Measurements from ENCODE around the gene HDAC9. TPM values are rescaled to one million over a fixed set of nuclear protein-coding genes. Genes with fewer than 3 reads are reported as not detected.

HDAC9 gene
- total and polyA plus RNA-seq, 7 donors: 0.38 to 34.2 (median 16.8) TPM

DNA sequence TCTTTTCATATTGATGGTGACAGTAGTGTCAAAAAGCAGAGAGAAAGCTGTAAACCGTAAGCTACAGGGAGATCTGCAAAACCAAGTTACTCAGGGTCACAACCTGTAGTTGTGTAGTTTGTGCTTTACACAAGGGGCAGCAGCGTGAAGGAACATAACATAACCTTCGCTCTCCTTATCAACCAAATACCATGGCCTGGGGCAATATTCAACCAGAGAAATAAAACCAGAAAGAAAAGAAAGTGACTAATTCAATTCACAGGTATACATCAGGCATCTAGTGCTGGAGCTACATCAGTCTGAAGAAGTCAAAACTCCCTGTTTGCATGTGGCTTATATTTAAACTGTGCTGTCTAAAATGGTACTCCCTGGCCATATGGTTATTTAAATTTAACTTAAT is 397.6 kb downstream of the HDAC9 start:
- DNase-seq: no peak
- Histone ChIP-seq H3K27ac (no peak overlapping the region), H3K36me3 (ENCODE audit: insufficient read depth in 1 of 2, low read depth in 1 of 2) (no peaks in the 10 kb centered on the region), H3K4me3 (no peak overlapping the region), H3K4me1 (no peaks in the 10 kb centered on the region), H3K27me3 (ENCODE audit: insufficient read depth in 3 of 3, low read length in 2 of 3) (no peaks in the 10 kb centered on the region), H3K9me3 (no peaks in the 10 kb centered on the region)
- WGBS, 3 donors: 93 to 97% (median 94%) methylated on average over 3 of the region's 3 CpGs
- intact Hi-C loops (cut with DNase I): no loop called here
- no peak for ATAC-seq
- TF ChIP-seq, protein P1, sequence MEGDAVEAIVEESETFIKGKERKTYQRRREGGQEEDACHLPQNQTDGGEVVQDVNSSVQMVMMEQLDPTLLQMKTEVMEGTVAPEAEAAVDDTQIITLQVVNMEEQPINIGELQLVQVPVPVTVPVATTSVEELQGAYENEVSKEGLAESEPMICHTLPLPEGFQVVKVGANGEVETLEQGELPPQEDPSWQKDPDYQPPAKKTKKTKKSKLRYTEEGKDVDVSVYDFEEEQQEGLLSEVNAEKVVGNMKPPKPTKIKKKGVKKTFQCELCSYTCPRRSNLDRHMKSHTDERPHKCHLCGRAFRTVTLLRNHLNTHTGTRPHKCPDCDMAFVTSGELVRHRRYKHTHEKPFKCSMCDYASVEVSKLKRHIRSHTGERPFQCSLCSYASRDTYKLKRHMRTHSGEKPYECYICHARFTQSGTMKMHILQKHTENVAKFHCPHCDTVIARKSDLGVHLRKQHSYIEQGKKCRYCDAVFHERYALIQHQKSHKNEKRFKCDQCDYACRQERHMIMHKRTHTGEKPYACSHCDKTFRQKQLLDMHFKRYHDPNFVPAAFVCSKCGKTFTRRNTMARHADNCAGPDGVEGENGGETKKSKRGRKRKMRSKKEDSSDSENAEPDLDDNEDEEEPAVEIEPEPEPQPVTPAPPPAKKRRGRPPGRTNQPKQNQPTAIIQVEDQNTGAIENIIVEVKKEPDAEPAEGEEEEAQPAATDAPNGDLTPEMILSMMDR (IDR thresholded peaks at IDR 0.05): no peak

GRCh38 chr7:18894155-18894554 is 398.6 kb downstream of the HDAC9 start:
- Histone ChIP-seq H3K9me3 (no peaks in the 10 kb centered on the region), H3K4me1 (no peaks in the 10 kb centered on the region), H3K27ac (no peak overlapping the region), H3K4me3 (no peak overlapping the region), H3K27me3 (ENCODE audit: insufficient read depth in 3 of 3, low read length in 2 of 3) (no peaks in the 10 kb centered on the region), H3K36me3 (ENCODE audit: insufficient read depth in 1 of 2, low read depth in 1 of 2) (no peaks in the 10 kb centered on the region)
- WGBS, 3 donors: 85 to 90% (median 88%) methylated on average over 3 of the region's 3 CpGs
- intact Hi-C loops (cut with DNase I): no loop called here
- TF ChIP-seq, protein P1 (IDR thresholded peaks at IDR 0.05): no peak
- DNase-seq (no peak), ATAC-seq (no peak)

DNA sequence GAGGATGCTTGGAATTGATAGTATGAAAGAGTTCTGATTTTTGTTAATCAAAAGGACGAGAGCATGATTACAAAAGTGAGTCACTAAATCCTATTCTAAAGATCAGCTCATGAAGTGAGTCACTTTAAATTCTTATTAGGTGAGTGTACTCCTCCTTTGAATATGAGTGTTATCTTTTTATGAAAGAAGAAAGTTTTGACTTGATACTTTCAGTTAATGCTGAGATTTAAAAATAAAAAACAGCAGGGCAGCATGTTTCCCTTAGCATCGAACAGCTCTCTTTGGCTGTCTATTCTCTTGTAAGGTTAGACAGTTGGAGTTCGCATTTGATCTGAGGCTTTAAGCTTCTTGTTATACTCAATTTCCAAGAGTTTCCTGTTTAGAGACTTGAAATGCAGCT is 399.9 kb downstream of the HDAC9 start:
- H3K4me1 ChIP-seq: no peaks in the 10 kb centered on the region
- TF ChIP-seq, protein P1 (IDR thresholded peaks at IDR 0.05): no peak
- no peaks in the 10 kb centered on the region for H3K9me3 ChIP-seq
- ATAC-seq: no peak
- H3K27ac ChIP-seq: no peak overlapping the region
- no peaks in the 10 kb centered on the region for H3K36me3 ChIP-seq (ENCODE audit: insufficient read depth in 1 of 2, low read depth in 1 of 2)
- WGBS, 3 donors: 59 to 69% (median 67%) methylated on average over 3 of the region's 3 CpGs
- DNase-seq: no peak
- H3K4me3 ChIP-seq: no peak overlapping the region
- intact Hi-C loops (cut with DNase I): no loop called here
- H3K27me3 ChIP-seq (ENCODE audit: insufficient read depth in 3 of 3, low read length in 2 of 3): no peaks in the 10 kb centered on the region

GRCh38 chr7:18896343-18896975 is 400.9 kb downstream of the HDAC9 start:
- intact Hi-C loops (cut with DNase I): no loop called here
- no peak for DNase-seq
- Histone ChIP-seq H3K27ac (no peak overlapping the region), H3K9me3 (no peaks in the 10 kb centered on the region), H3K27me3 (ENCODE audit: insufficient read depth in 3 of 3, low read length in 2 of 3) (no peaks in the 10 kb centered on the region), H3K4me3 (no peak overlapping the region), H3K4me1 (no peaks in the 10 kb centered on the region), H3K36me3 (ENCODE audit: insufficient read depth in 1 of 2, low read depth in 1 of 2) (no peaks in the 10 kb centered on the region)
- no peak for ATAC-seq
- WGBS, 3 donors: 86 to 90% (median 88%) methylated on average over 2 of the region's 2 CpGs
- TF ChIP-seq, protein P1 (IDR thresholded peaks at IDR 0.05): no peak

- no peaks in the 10 kb centered on the region for H3K27me3 ChIP-seq (ENCODE audit: insufficient read depth in 3 of 3, low read length in 2 of 3)
- H3K4me3 ChIP-seq: no peak overlapping the region
- H3K9me3 ChIP-seq: no peaks in the 10 kb centered on the region
- ATAC-seq (no peak), DNase-seq (no peak)
- H3K36me3 ChIP-seq (ENCODE audit: insufficient read depth in 1 of 2, low read depth in 1 of 2): no peaks in the 10 kb centered on the region
- no peak overlapping the region for H3K27ac ChIP-seq
- 36 to 58% (median 57%) methylated on average over 3 of the region's 3 CpGs for WGBS, 3 donors
- intact Hi-C loops (cut with DNase I): no loop called here
- no peaks in the 10 kb centered on the region for H3K4me1 ChIP-seq
- TF ChIP-seq, protein P1 (IDR thresholded peaks at IDR 0.05): no peak
Measured at GRCh38 chr7:18900236-18900635, 404.7 kb downstream of the HDAC9 start.
